ENCODE results near the gene PDE11A.
"Not testable (repeated sequence)": the region's sequence is repeated elsewhere in the genome, so short reads cannot be mapped to it uniquely, and the experiment has no call there.

PDE11A gene

DNA sequence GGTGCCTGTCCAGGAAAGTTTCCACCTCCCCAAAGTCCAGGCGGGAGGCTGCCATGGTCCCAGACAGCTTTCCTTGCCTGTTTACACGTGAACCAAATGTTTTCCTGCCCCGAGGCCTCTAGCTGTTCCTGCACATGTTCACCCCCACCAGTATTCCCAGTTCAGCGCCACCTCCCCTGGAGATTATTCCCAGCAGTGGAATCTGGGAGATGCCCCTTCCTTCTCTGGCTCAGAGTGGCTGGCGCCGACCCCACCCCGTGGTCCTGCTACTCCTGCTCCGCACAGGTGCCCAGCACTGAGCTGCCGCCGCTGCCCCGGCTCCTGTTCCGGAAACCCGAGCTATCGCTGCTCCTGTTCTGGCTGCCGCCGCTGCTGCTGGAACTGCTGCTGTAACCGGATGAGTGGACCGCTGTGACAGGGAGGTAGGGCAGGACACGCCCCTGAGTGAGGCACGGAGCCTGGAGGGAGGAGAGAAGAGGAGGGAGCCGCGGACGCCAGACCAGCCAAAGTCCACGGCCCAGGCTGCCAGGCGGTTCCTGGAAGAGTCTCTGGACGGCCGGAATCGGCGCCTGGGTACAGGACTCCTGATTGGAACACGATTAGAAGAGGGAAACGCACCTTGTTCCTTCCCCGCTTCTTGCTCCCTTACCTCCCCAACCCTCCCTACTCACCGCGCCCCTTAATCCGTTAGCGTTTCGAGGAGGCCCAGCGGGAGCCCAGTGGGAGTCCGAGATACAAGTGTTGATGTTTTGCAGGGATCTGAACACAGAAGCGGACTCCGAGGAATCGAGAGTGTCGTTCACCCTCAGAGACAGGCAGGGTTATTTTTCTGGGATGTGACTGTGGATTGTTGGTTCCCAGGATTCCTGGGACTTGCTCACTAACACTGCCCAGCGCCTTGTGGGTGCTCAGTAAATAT, at the start of gene PDE11A:
TSS of gene PDE11A (minus strand) at position 395 of the 919 bp plus-strand sequence. CDS start at position 55, 340 bp downstream.
- DNase-seq, result peak; percentile 81

GRCh38 chr2:178119179-178119922, 46.8 kb upstream of the PDE11A start:
- DNase-seq, result no peak

DNA sequence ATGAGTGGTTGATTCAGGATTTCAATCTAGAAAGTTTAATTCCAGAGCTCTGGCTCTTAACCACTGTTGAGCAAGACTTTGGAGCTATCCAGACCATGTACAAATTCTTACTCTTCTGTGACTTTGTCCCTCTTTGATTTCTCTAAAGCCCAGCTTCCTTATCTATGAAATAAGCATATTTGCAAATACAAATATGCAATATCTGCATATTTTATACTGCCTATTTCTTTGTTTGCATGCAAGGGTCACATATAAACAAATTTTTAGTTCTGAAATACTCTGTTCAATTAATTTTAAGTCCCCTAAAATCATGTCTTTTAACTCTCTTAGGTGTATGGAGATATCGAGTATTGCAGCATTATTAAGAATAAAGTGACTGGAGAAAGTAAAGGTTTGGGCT, 45.1 kb upstream of the PDE11A start:
- DNase-seq, result no peak

DNA sequence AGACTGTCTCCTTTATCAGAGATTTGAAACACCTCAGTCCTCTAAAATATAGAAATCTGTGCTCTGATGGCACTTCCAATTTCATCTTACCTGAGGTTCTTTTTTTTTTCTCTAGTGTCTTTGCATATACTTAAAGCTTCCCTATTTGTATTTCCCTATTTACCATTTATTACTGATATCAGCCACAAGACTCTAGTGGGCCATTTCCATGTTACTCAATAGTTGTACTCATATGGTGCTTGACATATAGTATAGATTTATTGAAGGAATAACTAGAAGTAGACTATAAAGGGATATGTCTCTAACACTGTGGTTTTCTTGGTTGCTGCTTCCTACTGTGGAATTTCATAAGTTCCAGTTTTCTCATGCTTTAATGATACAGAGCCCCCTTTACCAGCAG, 42.7 kb upstream of the PDE11A start:
- DNase-seq, result no peak

DNA sequence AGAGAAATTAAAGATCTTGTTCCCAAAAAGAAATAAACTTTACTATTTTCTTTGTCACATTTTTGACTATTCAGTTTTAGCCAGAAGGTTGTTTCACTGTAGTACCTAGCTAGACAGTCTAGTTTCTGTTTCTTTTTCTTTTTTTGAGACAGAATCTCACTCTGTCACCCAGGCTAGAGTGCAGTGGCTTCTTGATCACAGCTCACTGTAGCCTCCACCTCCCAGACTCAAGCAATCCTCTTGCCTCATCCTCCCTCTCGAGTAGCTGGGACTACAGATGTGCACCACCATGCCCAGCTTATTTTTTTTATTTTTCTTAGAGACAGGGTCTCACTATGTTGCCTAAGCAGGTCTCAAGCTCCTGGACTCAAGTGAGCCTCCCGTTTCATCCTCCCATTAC, 41.9 kb upstream of the PDE11A start:
- no peak for DNase-seq

- DNase-seq, result peak; percentile 90
These were observed 39.9 kb upstream of the PDE11A start, which contains the start of gene RBM45 for GRCh38 chr2:178112202-178113152. Gene RBM45 (plus strand): TSS chr2:178112437. CDS start chr2:178112547, 110 bp downstream.

DNA sequence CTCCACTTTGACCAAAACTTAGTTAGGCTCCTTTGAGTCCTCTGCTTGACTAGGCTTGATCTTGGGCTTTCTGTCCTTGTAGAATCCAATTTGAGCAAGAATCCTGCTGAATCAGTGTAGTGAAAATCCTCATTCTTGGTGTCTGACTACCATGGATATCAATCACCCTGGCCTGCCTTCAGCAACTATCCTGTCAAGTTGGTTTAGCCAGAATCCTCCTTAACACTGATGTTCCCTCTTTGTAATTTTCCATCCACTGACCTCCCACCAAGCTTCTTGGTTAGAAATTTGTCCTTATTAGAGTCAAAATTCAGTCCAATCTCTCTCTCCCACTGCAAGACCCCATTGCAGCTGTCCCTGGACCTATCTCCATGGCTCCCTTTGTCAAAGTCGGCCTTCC, 39.2 kb upstream of the PDE11A start:
- no peak for DNase-seq

DNA sequence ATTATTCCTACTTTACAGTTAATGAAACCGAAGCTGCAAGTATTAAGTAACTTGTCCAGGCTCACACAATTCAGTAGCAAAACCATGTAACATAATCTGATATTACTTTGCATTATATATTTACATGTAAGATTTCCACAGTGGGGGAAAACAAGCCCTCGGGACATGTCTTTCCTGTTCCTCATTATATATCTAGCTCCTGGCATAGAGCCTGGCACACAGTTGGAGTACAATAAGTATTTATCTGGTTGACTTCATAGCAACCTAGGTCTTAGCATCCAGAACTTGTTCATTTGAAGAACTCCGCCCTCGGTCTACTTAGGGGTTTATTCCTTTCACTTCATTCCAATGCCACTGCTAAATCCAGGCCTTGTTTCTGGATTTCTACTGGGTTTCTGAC, 38.1 kb upstream of the PDE11A start:
- no peak for DNase-seq

DNA sequence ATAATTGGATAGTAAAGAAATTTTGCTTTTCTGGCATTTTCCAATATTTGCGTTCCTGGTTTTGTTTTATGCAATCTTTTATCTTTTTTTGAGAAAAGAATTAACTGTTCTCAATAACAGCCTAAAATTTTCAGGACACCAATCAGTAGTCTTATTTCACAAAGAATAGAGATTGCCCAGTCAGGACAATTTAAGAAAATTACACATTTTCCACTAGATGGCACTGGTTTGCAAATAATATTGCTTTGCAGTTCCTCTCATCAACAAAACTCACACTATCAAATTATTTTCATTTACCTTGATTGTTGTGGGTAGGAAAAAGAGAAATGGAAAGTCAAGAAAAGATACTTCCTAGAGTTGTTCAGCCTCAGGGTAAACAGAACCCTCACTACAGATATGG, 37.2 kb upstream of the PDE11A start:
- DNase-seq, result peak; percentile 35

DNA sequence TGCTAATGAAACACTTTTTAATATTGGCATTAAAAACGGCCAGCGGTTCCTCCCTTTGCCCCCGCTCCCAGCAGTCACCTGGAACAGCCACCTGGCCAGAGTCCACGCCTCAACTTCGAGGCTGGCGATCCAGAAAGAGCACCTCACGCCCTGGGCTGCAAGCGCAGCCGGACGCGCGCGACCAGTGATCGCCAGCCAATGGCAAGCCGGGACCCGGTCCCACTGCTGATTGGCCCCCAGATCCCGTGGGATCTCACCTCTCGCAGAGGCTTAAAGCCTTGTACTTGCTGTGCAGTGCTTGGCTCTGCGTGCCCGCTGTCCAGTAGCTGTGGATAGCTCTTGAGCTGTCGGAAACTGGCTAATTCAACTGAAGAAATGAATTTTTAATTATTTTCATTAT, 35.6 kb upstream of the PDE11A start:
- no peak for DNase-seq

- no peak for DNase-seq
These were observed 33.5 kb upstream of the PDE11A start for GRCh38 chr2:178106053-178106452.

- no peak for DNase-seq
These were observed 33.0 kb upstream of the PDE11A start for GRCh38 chr2:178105566-178105965.

GRCh38 chr2:178101321-178102079, 28.9 kb upstream of the PDE11A start:
- peak; percentile 1 for DNase-seq

GRCh38 chr2:178093471-178093870, 20.9 kb upstream of the PDE11A start:
- no peak for DNase-seq

GRCh38 chr2:178088774-178089270, 16.2 kb upstream of the PDE11A start:
- no peak for DNase-seq

- no peak for DNase-seq
These were observed 11.7 kb upstream of the PDE11A start for GRCh38 chr2:178084273-178084672.

- no peak for DNase-seq
These were observed 9.9 kb upstream of the PDE11A start for GRCh38 chr2:178082408-178083045.

- not testable (repeated sequence) for DNase-seq
These were observed 6.7 kb upstream of the PDE11A start for GRCh38 chr2:178079279-178079678.

GRCh38 chr2:178076130-178076529, 3.6 kb upstream of the PDE11A start:
- no peak for DNase-seq

DNA sequence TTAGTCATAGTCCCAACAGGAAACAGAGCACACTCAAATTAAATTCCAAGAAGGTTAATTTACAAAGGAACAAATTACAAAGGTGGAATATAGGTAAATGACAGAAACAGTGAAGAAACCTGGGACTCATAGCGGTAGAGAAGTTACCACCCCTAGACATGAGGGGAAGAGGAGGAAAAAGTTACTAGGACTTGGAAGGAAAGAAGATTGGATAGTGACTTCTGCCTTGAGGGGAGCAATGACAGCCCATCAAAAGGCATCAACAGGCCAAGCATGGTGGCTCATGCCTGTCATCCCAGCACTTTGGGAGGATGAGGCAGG, 2.4 kb upstream of the PDE11A start:
- DNase-seq, result no peak

Measured in fibroblast of skin of right biceps (primary cell).